Fibroblast of lung (primary cell): ENCODE results near the gene INHBC.

ENCODE experiments used
- CTCF ChIP-seq, 2 donors: IDR thresholded peaks in 1 of 2; conservative IDR thresholded peaks in 1 of 2; 1 replicate in 1 of 2; 2 replicates in 1 of 2; pipeline ENCODE4 v1.5.1; 2011 to 2012; ENCODE audit warnings: low read length in 2 of 2, control low read depth in 1 of 2, inconsistent platforms in 1 of 2, low read depth in 1 of 2, mild to moderate bottlenecking in 1 of 2
- EZH2 ChIP-seq: IDR thresholded peaks from 2 replicates; pipeline ENCODE4 v1.5.1; 2012; ENCODE audit warnings: low read length, control low read depth, mild to moderate bottlenecking; ENCODE audit errors: missing control alignments

GRCh38 chr12:57435293-57435692 lies 709 bp downstream of the INHBC start:
- no peak for TF ChIP-seq EZH2
- TF ChIP-seq CTCF (conservative IDR thresholded peaks at IDR 0.05 in 1 of 2, IDR thresholded peaks at IDR 0.05 in 1 of 2; ENCODE audit: low read depth in 1 of 2, low read length in 2 of 2), result no peak
